Natural killer cell (primary cell): ENCODE data around the gene YOD1. TPM values are rescaled to one million over a fixed set of nuclear protein-coding genes. Genes with fewer than 3 reads are reported as not detected.

ENCODE experiments used
- ATAC-seq, 3 donors: fragments of 150-1000 bp in 2 of 3; fragments of 200-7000 bp in 1 of 3; cut with Tn5 transposase; 1 replicate in 1 of 3; 2 replicates in 2 of 3; pipeline ENCODE4 v1.10.0; 2021; ENCODE audit warnings: mild to moderate bottlenecking in 2 of 3, moderate library complexity in 2 of 3
- DNase-seq, 2 donors: peaks; one replicate each; pipeline versions ENCODE4 v3.0.0 to v3.0.0-alpha.2; 2013 to 2021; ENCODE audit warnings: mixed read lengths in 1 of 2
- H3K27ac ChIP-seq: one replicate; pipeline ENCODE4 v1.5.1; 2013; ENCODE audit warnings: mild to moderate bottlenecking, low read length
- H3K27me3 ChIP-seq: one replicate; pipeline ENCODE4 v1.6.1; 2013; ENCODE audit warnings: low read length; ENCODE audit not compliant: control insufficient read depth, insufficient read depth
- H3K36me3 ChIP-seq: one replicate; pipeline ENCODE4 v1.6.1; 2013; ENCODE audit warnings: low read length; ENCODE audit not compliant: control insufficient read depth, insufficient read depth
- H3K4me1 ChIP-seq: one replicate; pipeline ENCODE4 v1.6.1; 2013; ENCODE audit warnings: low read length; ENCODE audit not compliant: control insufficient read depth, insufficient read depth
- H3K4me3 ChIP-seq: one replicate; pipeline ENCODE4 v1.5.1; 2013; ENCODE audit warnings: low read length
- H3K9me3 ChIP-seq: one replicate; pipeline ENCODE4 v1.6.1; 2013; ENCODE audit warnings: low read length; ENCODE audit not compliant: control insufficient read depth, insufficient read depth
- H3K27ac Mint-ChIP-seq, 2 donors: one replicate each; pipeline ENCODE4 v1.8.0; 2022; ENCODE audit warnings: mild to moderate bottlenecking in 2 of 2, mixed read lengths in 2 of 2, moderate library complexity in 1 of 2
- H3K27me3 Mint-ChIP-seq, 2 donors: one replicate each; pipeline ENCODE4 v1.8.0; 2022; ENCODE audit warnings: low read depth in 2 of 2, mixed read lengths in 2 of 2
- H3K36me3 Mint-ChIP-seq: one replicate; pipeline ENCODE4 v1.8.0; 2022; ENCODE audit warnings: mixed read lengths
- H3K4me1 Mint-ChIP-seq, 2 donors: one replicate each; pipeline ENCODE4 v1.8.0; 2022; ENCODE audit warnings: mixed read lengths in 2 of 2
- H3K4me3 Mint-ChIP-seq: one replicate; pipeline ENCODE4 v1.8.0; 2022; ENCODE audit warnings: mild to moderate bottlenecking, moderate library complexity, mixed read lengths
- H3K9me3 Mint-ChIP-seq, 2 donors: one replicate each; pipeline ENCODE4 v1.8.0; 2022; ENCODE audit warnings: mixed read lengths in 2 of 2
- CTCF ChIP-seq: fragments of 200-600 bp; IDR thresholded peaks from one replicate; pipeline ENCODE4 v1.8.0; 2022; ENCODE audit warnings: antibody characterized with exemption
- WGBS: methylation state at CpG from one replicate; pipeline ENCODE4 v1.1.7; 2013; ENCODE audit warnings: missing lambda C conversion rate; ENCODE audit not compliant: insufficient coverage; 5-methylcytosine and 5-hydroxymethylcytosine counted together
- intact Hi-C: fragments of 100-400 bp; cut with micrococcal nuclease; formaldehyde crosslinking; loops from one replicate; pipeline ENCODE4 v1.14.2; 2022
- total RNA-seq, 4 donors: library from RNA; stranded (reverse); fragments of 120-200 nt in 1 of 4; gene quantifications; one replicate each; pipeline versions ENCODE4 v1.2.3 to v1.2.4, GENCODE V29; 2013 to 2022

YOD1 gene
- total RNA-seq, 3 donors from 2014 or later (not counting 1 experiment from before 2014, with no cell fraction given): 20.6 to 22.8 (median 21.2) TPM

GRCh38 chr1:207009182-207009850 lies 41.7 kb downstream of the YOD1 start:
- DNase-seq (no peak), ATAC-seq (no peak)
- H3K27me3 Mint-ChIP-seq: peaks cover 26 to 48% of the 10 kb centered on the region in 2 donors
- Histone ChIP-seq H3K27ac (no peak overlapping the region), H3K27me3 (no peaks in the 10 kb centered on the region), H3K4me3 (no peak overlapping the region), H3K4me1 (no peaks in the 10 kb centered on the region), H3K36me3 (no peaks in the 10 kb centered on the region), H3K9me3 (no peaks in the 10 kb centered on the region)
- no peak overlapping the region for H3K4me3 Mint-ChIP-seq
- H3K9me3 Mint-ChIP-seq: no peaks in the 10 kb centered on the region
- intact Hi-C loops: no loop called here
- H3K4me1 Mint-ChIP-seq: peaks cover 0 to 7% of the 10 kb centered on the region in 2 donors
- no peaks in the 10 kb centered on the region for H3K36me3 Mint-ChIP-seq
- H3K27ac Mint-ChIP-seq: no peak overlapping the region
- WGBS: 91% methylated on average over 10 of the region's 10 CpGs
- TF ChIP-seq CTCF: no peak

GRCh38 chr1:207007352-207008033 lies 43.5 kb downstream of the YOD1 start:
- Mint-ChIP-seq H3K4me3 (no peak overlapping the region), H3K36me3 (no peaks in the 10 kb centered on the region), H3K4me1 (peaks cover 0 to 7% of the 10 kb centered on the region in 2 donors), H3K27ac (no peak overlapping the region), H3K9me3 (no peaks in the 10 kb centered on the region), H3K27me3 (peaks cover 17 to 30% of the 10 kb centered on the region in 2 donors)
- WGBS: 88% methylated on average over 2 of the region's 5 CpGs
- Histone ChIP-seq H3K36me3 (no peaks in the 10 kb centered on the region), H3K9me3 (no peaks in the 10 kb centered on the region), H3K4me1 (no peaks in the 10 kb centered on the region), H3K27ac (no peak overlapping the region), H3K27me3 (no peaks in the 10 kb centered on the region), H3K4me3 (no peak overlapping the region)
- intact Hi-C loops: no loop called here
- no peak for TF ChIP-seq CTCF
- ATAC-seq (no peak), DNase-seq (no peak)

GRCh38 chr1:207006914-207007313 lies 44.1 kb downstream of the YOD1 start:
- no peak for TF ChIP-seq CTCF
- H3K4me3 ChIP-seq: no peak overlapping the region
- H3K4me1 ChIP-seq: no peaks in the 10 kb centered on the region
- no peaks in the 10 kb centered on the region for H3K9me3 ChIP-seq
- no peaks in the 10 kb centered on the region for H3K27me3 ChIP-seq
- H3K36me3 ChIP-seq: no peaks in the 10 kb centered on the region
- ATAC-seq (no peak), DNase-seq (no peak)
- Mint-ChIP-seq H3K36me3 (no peaks in the 10 kb centered on the region), H3K27me3 (peaks cover 13 to 25% of the 10 kb centered on the region in 2 donors), H3K27ac (no peak overlapping the region), H3K4me3 (no peak overlapping the region), H3K4me1 (peaks cover 0 to 7% of the 10 kb centered on the region in 2 donors), H3K9me3 (no peaks in the 10 kb centered on the region)
- 77% methylated on average over 2 of the region's 3 CpGs for WGBS
- H3K27ac ChIP-seq: no peak overlapping the region
- intact Hi-C loops: no loop called here
